Ectodermal cell (in vitro differentiated cells): Measurements from ENCODE around the gene CLIC3.

Experiments used
- H3K27ac ChIP-seq: 2 replicates; pipeline ENCODE4 v1.7.0; 2013; ENCODE audit warnings: mild to moderate bottlenecking, low read depth, low read length; ENCODE audit not compliant: insufficient read depth, poor library complexity, severe bottlenecking
- H3K27me3 ChIP-seq: 2 replicates; pipeline ENCODE4 v1.7.0; 2013; ENCODE audit warnings: mild to moderate bottlenecking, low read length; ENCODE audit not compliant: insufficient read depth, control insufficient read depth, poor library complexity, severe bottlenecking
- H3K36me3 ChIP-seq: one replicate; pipeline ENCODE4 v1.7.0; 2013; ENCODE audit warnings: low read length; ENCODE audit not compliant: control insufficient read depth, insufficient read depth
- H3K4me1 ChIP-seq: one replicate; pipeline ENCODE4 v1.7.0; 2013; ENCODE audit warnings: low read length; ENCODE audit not compliant: control insufficient read depth, insufficient read depth
- H3K4me3 ChIP-seq: 2 replicates; pipeline ENCODE4 v1.7.0; 2013; ENCODE audit warnings: low read depth, low read length, control low read depth; ENCODE audit not compliant: insufficient read depth
- H3K9me3 ChIP-seq: 2 replicates; pipeline ENCODE4 v1.7.0; 2013; ENCODE audit warnings: mild to moderate bottlenecking, low read length, moderate library complexity; ENCODE audit not compliant: control insufficient read depth
- WGBS, 2 experiments: methylation state at CpG; one replicate each; pipeline ENCODE4 v1.1.7; 2013; ENCODE audit warnings: missing lambda C conversion rate in 2 of 2; 5-methylcytosine and 5-hydroxymethylcytosine counted together

CLIC3 gene

GRCh38 chr9:136973618-136974617 lies 22.4 kb downstream of the CLIC3 start:
- peaks cover 14% of the 10 kb centered on the region for H3K27me3 ChIP-seq
- H3K36me3 ChIP-seq: no peaks in the 10 kb centered on the region
- no peaks in the 10 kb centered on the region for H3K9me3 ChIP-seq
- 91 to 94% methylated on average over 29 of the region's 29 CpGs for WGBS, 2 experiments
- H3K4me3 ChIP-seq: no peak overlapping the region
- H3K4me1 ChIP-seq: peaks cover 3% of the 10 kb centered on the region
- H3K27ac ChIP-seq: no peak overlapping the region

DNA sequence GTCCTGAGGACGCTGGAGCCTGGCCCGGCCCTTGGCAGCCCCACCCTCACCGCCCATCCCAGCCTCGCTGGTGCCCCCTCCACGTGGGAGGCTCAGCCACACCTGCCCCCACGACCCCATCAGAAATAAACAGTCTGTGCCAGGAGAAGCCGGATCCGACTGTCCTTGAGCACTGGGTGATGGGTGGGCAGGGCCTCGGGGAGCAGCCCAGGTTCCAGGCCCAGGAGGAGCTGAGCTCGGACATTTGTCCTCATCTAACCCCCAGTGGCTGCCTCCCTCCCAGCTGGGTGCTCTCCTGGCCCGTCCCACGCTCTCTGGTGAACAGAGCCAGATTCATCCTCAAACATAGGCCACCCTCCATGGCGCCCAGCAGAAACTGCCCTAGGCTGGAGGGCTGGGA lies 23.6 kb downstream of the CLIC3 start:
- Histone ChIP-seq H3K4me1 (peaks cover 3% of the 10 kb centered on the region), H3K36me3 (no peaks in the 10 kb centered on the region), H3K27me3 (peaks cover 10% of the 10 kb centered on the region), H3K9me3 (no peaks in the 10 kb centered on the region), H3K27ac (no peak overlapping the region), H3K4me3 (no peak overlapping the region)
- WGBS, 2 experiments: 80 to 85% methylated on average over 13 of the region's 13 CpGs

DNA sequence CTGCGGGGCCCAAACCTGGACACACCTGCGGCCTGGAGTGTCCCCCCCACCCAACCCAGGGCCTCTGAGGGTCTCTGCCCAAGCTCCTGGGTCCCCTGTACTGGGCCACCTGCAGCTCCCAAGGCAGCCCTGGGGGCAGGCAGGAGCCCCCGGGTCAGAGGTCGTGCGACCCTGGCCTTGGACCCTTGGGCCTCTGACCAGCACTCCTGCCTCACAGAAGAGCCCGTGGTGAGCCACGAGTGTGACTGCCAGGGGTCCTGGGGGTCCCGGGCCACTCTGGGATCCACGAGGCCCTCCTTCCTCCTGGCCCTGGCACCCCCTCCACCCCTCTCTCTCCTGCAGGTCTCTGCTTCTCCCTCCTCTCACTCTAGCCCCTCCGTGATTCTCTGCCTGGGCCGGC lies 24.0 kb downstream of the CLIC3 start:
- Histone ChIP-seq H3K4me1 (peaks cover under 1% of the 10 kb centered on the region), H3K36me3 (no peaks in the 10 kb centered on the region), H3K9me3 (no peaks in the 10 kb centered on the region), H3K4me3 (no peak overlapping the region), H3K27ac (no peak overlapping the region), H3K27me3 (peaks cover 6% of the 10 kb centered on the region)
- 90 to 92% methylated on average over 11 of the region's 11 CpGs for WGBS, 2 experiments

DNA sequence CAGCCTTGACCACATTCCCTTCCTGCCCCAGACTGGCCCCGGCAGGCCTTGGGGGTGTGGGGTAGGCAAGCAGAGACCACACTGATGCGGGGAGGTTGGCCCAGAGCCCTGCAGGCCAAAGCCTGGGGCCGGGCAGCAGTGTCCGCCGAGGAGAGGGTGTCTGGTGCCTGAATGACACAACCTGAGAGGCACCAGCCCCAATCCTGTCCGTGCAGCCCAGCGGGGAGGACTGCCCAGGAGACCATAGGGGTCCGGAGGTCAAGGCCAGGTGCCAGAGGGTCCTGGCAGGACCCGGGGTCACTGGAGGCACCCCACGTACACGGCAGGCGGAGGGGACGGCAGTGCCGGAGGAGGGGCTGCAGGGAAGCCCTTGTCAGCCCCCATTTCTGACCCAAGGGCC lies 24.6 kb downstream of the CLIC3 start:
- Histone ChIP-seq H3K4me1 (no peaks in the 10 kb centered on the region), H3K27me3 (peaks cover under 1% of the 10 kb centered on the region), H3K27ac (no peak overlapping the region), H3K4me3 (no peak overlapping the region), H3K36me3 (no peaks in the 10 kb centered on the region), H3K9me3 (no peaks in the 10 kb centered on the region)
- WGBS, 2 experiments: 89 to 92% methylated on average over 14 of the region's 14 CpGs

DNA sequence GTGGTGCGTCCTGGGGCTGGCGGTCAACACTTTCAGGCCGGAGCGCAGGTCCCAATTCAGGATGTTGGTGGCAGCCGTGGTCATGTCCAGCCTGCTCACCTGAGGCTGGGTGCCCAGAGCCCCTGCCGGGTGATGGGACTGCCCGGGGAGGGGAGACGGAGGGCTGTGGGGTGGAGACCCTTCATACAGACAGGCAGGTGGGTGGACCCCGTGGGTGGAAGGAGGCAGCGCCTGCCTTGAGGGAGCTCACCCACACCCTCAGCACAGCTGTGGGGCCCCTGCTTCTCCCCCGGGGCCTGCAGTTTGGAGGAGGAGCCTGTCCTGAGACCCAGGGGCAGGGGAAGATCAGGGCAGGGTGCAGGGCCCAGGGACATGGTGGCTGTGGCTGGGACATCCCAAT lies 26.0 kb downstream of the CLIC3 start:
- Histone ChIP-seq H3K36me3 (no peaks in the 10 kb centered on the region), H3K27ac (no peak overlapping the region), H3K9me3 (no peaks in the 10 kb centered on the region), H3K4me3 (no peak overlapping the region), H3K27me3 (no peaks in the 10 kb centered on the region), H3K4me1 (peaks cover 6% of the 10 kb centered on the region)
- WGBS, 2 experiments: 91 to 95% methylated on average over 11 of the region's 11 CpGs

DNA sequence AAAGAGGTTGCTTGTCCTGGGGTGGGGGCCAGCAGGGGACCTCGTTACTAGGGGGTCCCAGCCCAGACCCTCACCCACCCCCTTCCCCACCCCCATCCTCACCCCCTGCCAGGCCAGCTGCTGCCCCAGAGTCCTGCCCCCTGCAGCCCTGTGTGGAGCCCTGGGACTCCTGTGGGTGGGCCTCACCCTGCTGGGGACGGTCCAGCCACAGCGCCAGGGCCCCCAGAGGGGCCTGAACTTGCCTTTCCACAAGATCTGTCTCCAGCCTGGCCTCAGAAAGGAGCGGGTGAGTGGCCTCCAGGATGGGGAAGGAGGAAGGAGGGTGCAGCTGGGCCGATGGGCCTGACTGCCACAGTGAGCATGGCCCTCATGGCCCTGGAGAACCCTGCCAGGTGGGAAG lies 26.6 kb downstream of the CLIC3 start:
- Histone ChIP-seq H3K27me3 (no peaks in the 10 kb centered on the region), H3K27ac (no peak overlapping the region), H3K36me3 (no peaks in the 10 kb centered on the region), H3K9me3 (no peaks in the 10 kb centered on the region), H3K4me1 (peaks cover 6% of the 10 kb centered on the region), H3K4me3 (no peak overlapping the region)
- 81 to 85% methylated on average over 5 of the region's 5 CpGs for WGBS, 2 experiments

- no peaks in the 10 kb centered on the region for H3K9me3 ChIP-seq
- H3K27me3 ChIP-seq: no peaks in the 10 kb centered on the region
- no peak overlapping the region for H3K27ac ChIP-seq
- H3K4me3 ChIP-seq: no peak overlapping the region
- peaks cover 12% of the 10 kb centered on the region for H3K4me1 ChIP-seq
- H3K36me3 ChIP-seq: no peaks in the 10 kb centered on the region
- WGBS, 2 experiments: 88 to 90% methylated on average over 17 of the region's 17 CpGs
Measured at GRCh38 chr9:136969150-136969549, 27.2 kb downstream of the CLIC3 start.

- Histone ChIP-seq H3K4me1 (peaks cover 13% of the 10 kb centered on the region), H3K36me3 (no peaks in the 10 kb centered on the region), H3K9me3 (no peaks in the 10 kb centered on the region), H3K27ac (no peak overlapping the region), H3K27me3 (no peaks in the 10 kb centered on the region), H3K4me3 (no peak overlapping the region)
- 91 to 93% methylated on average over 17 of the region's 17 CpGs for WGBS, 2 experiments
Measured at GRCh38 chr9:136968333-136969127, 27.8 kb downstream of the CLIC3 start.

DNA sequence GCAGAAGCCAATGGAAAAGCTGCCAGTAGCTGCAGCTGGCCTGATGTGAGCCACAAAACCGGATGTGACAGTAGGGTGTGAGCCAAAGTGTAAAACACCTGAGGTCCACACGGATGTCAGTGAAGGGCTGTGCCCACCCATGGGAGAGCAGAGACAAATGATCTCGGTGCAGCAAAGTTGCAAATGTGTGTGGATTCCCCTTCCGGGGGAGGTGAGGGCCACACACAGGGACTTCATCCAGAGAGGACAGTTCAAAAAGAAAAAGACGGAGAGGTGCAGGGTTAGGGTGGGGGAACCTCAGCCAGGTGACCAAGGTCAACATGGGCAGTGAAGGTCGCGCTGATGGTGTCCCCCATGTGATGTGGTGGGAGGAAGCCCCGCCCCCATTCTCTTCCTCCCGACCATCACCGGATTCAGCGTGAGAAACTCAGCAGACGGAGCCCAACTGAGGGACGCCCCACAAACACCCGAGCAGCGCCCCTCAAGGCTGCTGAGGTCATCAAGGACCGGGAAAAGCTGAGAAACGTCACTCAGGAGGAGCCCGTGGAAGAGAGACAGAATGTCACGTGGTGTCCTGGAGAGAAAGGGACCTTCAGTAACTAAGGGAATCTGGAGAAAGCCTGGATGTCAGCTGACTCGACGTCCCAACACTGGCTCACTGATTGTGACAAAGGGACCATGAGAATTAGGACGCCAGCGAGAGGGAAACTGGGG lies 30.4 kb downstream of the CLIC3 start:
- Histone ChIP-seq H3K9me3 (no peaks in the 10 kb centered on the region), H3K4me3 (no peak overlapping the region), H3K4me1 (peaks cover 13% of the 10 kb centered on the region), H3K36me3 (no peaks in the 10 kb centered on the region), H3K27ac (no peak overlapping the region), H3K27me3 (no peaks in the 10 kb centered on the region)
- WGBS, 2 experiments: 59 to 60% methylated on average over 23 of the region's 23 CpGs
